ENCODE data around the gene ABTB1. TPM values are rescaled to one million over a fixed set of nuclear protein-coding genes. Genes with fewer than 3 reads are reported as not detected.
"Not testable (repeated sequence)": the region's sequence is repeated elsewhere in the genome, so short reads cannot be mapped to it uniquely, and the experiment has no call there.

ABTB1 gene
- total RNA-seq, 1 experiment from 2014 or later, result 3.6 TPM

DNA sequence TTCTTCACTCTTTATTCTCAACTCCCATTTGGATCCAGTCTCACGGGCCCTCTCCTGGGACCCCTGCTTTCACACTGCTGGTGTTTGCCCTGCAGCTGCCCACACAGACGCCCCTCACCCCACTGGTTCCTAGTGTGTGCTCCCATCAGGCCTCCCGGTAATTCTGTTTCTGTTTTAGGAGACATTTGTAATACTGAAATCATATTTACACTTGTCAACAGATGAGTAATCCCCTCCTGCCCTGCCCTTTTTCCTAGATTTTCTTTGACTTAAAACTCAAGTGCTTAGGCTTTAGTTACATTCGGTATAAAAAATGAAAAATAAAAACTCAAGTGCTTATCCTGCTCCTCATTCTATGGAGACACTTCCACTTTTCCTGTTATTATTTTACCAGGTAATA is 18.4 kb upstream of the ABTB1 start:
- POLR2A ChIA-PET (ENCODE audit: unreplicated experiment), result no interaction called here
- CTCF ChIA-PET, result no interaction called here
- no peaks in the 10 kb centered on the region for H3K9me3 ChIP-seq (ENCODE audit: low read length)
- no TSS peak for BruUV-seq (replicated peaks)
- peak overlapping the region; percentile 54 for H3K27ac ChIP-seq (ENCODE audit: low read length)
- H2AFZ ChIP-seq (ENCODE audit: low read length), result peak overlapping the region; percentile 75
- H3K4me1 ChIP-seq (ENCODE audit: insufficient read depth, low read length), result peaks cover 25% of the 10 kb centered on the region
- no peaks in the 10 kb centered on the region for H3K79me2 ChIP-seq (ENCODE audit: low read length)
- intact Hi-C loops (cut with micrococcal nuclease), result loop anchor here (2.0 to 5.0 kb wide), 2 partner anchors 36 to 318 kb away; no protein-coding TSS in a partner anchor
- H3K9me2 ChIP-seq (replicated peaks; ENCODE audit: low read length), result no peaks in the 10 kb centered on the region
- peak; percentile 66 for ATAC-seq
- no peaks in the 10 kb centered on the region for H4K20me1 ChIP-seq (ENCODE audit: low read length)
- peak; percentile 62 for DNase-seq
- no peaks in the 10 kb centered on the region for H3K36me3 ChIP-seq (ENCODE audit: low read depth, low read length)
- H3K4me3 ChIP-seq (ENCODE audit: low read length), result no peak overlapping the region
- H3K27me3 ChIP-seq (ENCODE audit: low read length), result no peaks in the 10 kb centered on the region
- TF ChIP-seq CTCF (conservative IDR thresholded peaks at IDR 0.05; ENCODE audit: low read depth, low read length) (no peak), EZH2 (IDR thresholded peaks at IDR 0.05; ENCODE audit: low read length, unreplicated experiment) (no peak), EZH2phosphoT487 (IDR thresholded peaks at IDR 0.05; ENCODE audit: borderline replicate concordance, low read length) (no peak)
- H3K9ac ChIP-seq (ENCODE audit: low read length), result peak overlapping the region; percentile 22; the same call in 1 of the 2 replicates
- no peaks in the 10 kb centered on the region for H3F3A ChIP-seq (ENCODE audit: low read length, unreplicated experiment)
- H3K4me2 ChIP-seq (ENCODE audit: low read length), result peak overlapping the region; percentile 80

DNA sequence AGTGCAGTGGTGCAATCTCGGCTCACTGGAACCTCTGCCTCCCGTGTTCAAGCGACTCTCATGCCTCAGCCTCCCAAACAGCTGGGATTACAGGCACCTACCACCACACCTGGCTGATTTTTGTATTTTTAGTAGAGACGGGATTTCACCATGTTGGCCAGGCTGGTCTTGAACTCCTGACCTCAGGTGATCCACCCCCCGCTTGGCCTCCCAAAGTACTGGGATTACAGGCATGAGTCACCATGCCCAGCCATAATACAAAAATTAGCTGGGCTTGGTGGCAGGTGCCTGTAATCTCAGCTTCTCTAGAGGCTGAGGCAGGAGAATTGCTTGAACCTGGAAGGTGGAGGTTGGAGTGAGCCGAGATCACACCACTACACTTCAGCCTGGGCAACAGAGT is 17.8 kb upstream of the ABTB1 start:
- H3K27ac ChIP-seq (ENCODE audit: low read length), result peak overlapping the region; percentile 36; the same call in 1 of the 2 replicates
- CTCF ChIA-PET, result not testable (repeated sequence)

GRCh38 chr3:127655641-127656040 is 17.1 kb upstream of the ABTB1 start:
- Histone ChIP-seq H4K20me1 (ENCODE audit: low read length) (no peaks in the 10 kb centered on the region), H3K36me3 (ENCODE audit: low read depth, low read length) (no peaks in the 10 kb centered on the region), H3K79me2 (ENCODE audit: low read length) (no peaks in the 10 kb centered on the region), H2AFZ (ENCODE audit: low read length) (no peak overlapping the region), H3F3A (ENCODE audit: low read length, unreplicated experiment) (no peaks in the 10 kb centered on the region), H3K9me2 (replicated peaks; ENCODE audit: low read length) (no peaks in the 10 kb centered on the region), H3K27me3 (ENCODE audit: low read length) (no peaks in the 10 kb centered on the region), H3K4me1 (ENCODE audit: insufficient read depth, low read length) (peaks cover 25% of the 10 kb centered on the region), H3K27ac (ENCODE audit: low read length) (peak overlapping the region; percentile 36), H3K4me2 (ENCODE audit: low read length) (peak overlapping the region; percentile 31), H3K9me3 (ENCODE audit: low read length) (no peaks in the 10 kb centered on the region), H3K9ac (ENCODE audit: low read length) (no peak overlapping the region), H3K4me3 (ENCODE audit: low read length) (no peak overlapping the region)
- TF ChIP-seq CTCF (conservative IDR thresholded peaks at IDR 0.05; ENCODE audit: low read depth, low read length) (no peak), EZH2 (IDR thresholded peaks at IDR 0.05; ENCODE audit: low read length, unreplicated experiment) (no peak), EZH2phosphoT487 (IDR thresholded peaks at IDR 0.05; ENCODE audit: borderline replicate concordance, low read length) (no peak)
- no TSS peak for BruUV-seq (replicated peaks)
- CTCF ChIA-PET, result no interaction called here
- POLR2A ChIA-PET (ENCODE audit: unreplicated experiment), result interaction anchor here (0.6 kb wide), 1 partner anchor 92 kb away, joined by 3 read pairs; no protein-coding TSS in a partner anchor
- intact Hi-C loops (cut with micrococcal nuclease), result loop anchor here (2.0 kb wide), 1 partner anchor 35 kb away; no protein-coding TSS in a partner anchor
- DNase-seq, result peak; percentile 54
- ATAC-seq, result peak; percentile 63

More for the DNA sequence above, 17.8 kb upstream of the ABTB1 start:
- ATAC-seq; H2AFZ ChIP-seq (ENCODE audit: low read length); H3K4me3 ChIP-seq (ENCODE audit: low read length); H3K9ac ChIP-seq (ENCODE audit: low read length); H3K79me2 ChIP-seq (ENCODE audit: low read length); H3F3A ChIP-seq (ENCODE audit: low read length, unreplicated experiment); H3K36me3 ChIP-seq (ENCODE audit: low read depth, low read length); H3K9me2 ChIP-seq (replicated peaks; ENCODE audit: low read length); H3K9me3 ChIP-seq (ENCODE audit: low read length); H4K20me1 ChIP-seq (ENCODE audit: low read length); DNase-seq; H3K27me3 ChIP-seq (ENCODE audit: low read length); BruUV-seq (replicated peaks): not testable (repeated sequence)
- intact Hi-C loops (cut with micrococcal nuclease), result loop anchor here (2.0 to 5.0 kb wide), 2 partner anchors 36 to 317 kb away; no protein-coding TSS in a partner anchor
- POLR2A ChIA-PET (ENCODE audit: unreplicated experiment), result interaction anchor here (0.6 kb wide), 1 partner anchor 93 kb away, joined by 3 read pairs; no protein-coding TSS in a partner anchor
- peaks cover 25% of the 10 kb centered on the region for H3K4me1 ChIP-seq (ENCODE audit: insufficient read depth, low read length)
- H3K4me2 ChIP-seq (ENCODE audit: low read length), result peak overlapping the region; percentile 31
